MM.1S (cell line): ENCODE measurements around the gene DNAH9.

ENCODE experiments used
- DNase-seq: peaks from one replicate; pipeline ENCODE4 v3.0.0-alpha.2; 2015
- H2AFZ ChIP-seq: fragments of 300-600 bp; sonication (generic); 2 replicates; pipeline ENCODE4 v1.6.0; 2016; ENCODE audit warnings: antibody characterized with exemption, low read length
- H3F3A ChIP-seq: fragments of 300-600 bp; sonication (generic); 2 replicates; pipeline ENCODE4 v1.6.1; 2016; ENCODE audit warnings: mild to moderate bottlenecking, antibody characterized with exemption, low read length, moderate library complexity, mixed read lengths; ENCODE audit not compliant: insufficient read depth
- H3K27ac ChIP-seq: fragments of 300-600 bp; sonication (generic); 2 replicates; pipeline ENCODE4 v1.5.1; 2016; ENCODE audit warnings: mild to moderate bottlenecking, low read length
- H3K27me3 ChIP-seq: fragments of 300-600 bp; sonication (generic); replicated peaks from 2 replicates; pipeline ENCODE4 v1.6.0; 2016; ENCODE audit warnings: low read length; ENCODE audit not compliant: insufficient read depth
- H3K36me3 ChIP-seq: fragments of 300-600 bp; sonication (generic); replicated peaks from 2 replicates; pipeline ENCODE4 v1.6.1; 2016; ENCODE audit warnings: mild to moderate bottlenecking, low read length, mixed read lengths; ENCODE audit not compliant: insufficient read depth
- H3K4me1 ChIP-seq: fragments of 300-600 bp; sonication (generic); 2 replicates; pipeline ENCODE4 v1.6.1; 2016; ENCODE audit warnings: low read length, mixed read lengths
- H3K4me2 ChIP-seq: fragments of 300-600 bp; sonication (generic); 2 replicates; pipeline ENCODE4 v1.6.0; 2016; ENCODE audit warnings: low read depth, low read length
- H3K4me3 ChIP-seq: fragments of 300-600 bp; sonication (generic); 2 replicates; pipeline ENCODE4 v1.5.1; 2016; ENCODE audit warnings: low read length, mixed read lengths
- H3K79me2 ChIP-seq: fragments of 300-600 bp; sonication (generic); 2 replicates; pipeline ENCODE4 v1.6.1; 2016; ENCODE audit warnings: mixed run types, low read length, mixed read lengths
- H3K9ac ChIP-seq: fragments of 300-600 bp; sonication (generic); 2 replicates; pipeline ENCODE4 v1.6.1; 2016; ENCODE audit warnings: low read length, mixed read lengths
- H3K9me2 ChIP-seq: fragments of 300-600 bp; sonication (generic); replicated peaks from 2 replicates; pipeline ENCODE4 v1.6.1; 2016; ENCODE audit warnings: mild to moderate bottlenecking, low read length, mixed read lengths; ENCODE audit not compliant: insufficient read depth
- H3K9me3 ChIP-seq: fragments of 300-600 bp; sonication (generic); replicated peaks from 2 replicates; pipeline ENCODE4 v1.6.1; 2016; ENCODE audit warnings: mild to moderate bottlenecking, low read length, mixed read lengths; ENCODE audit not compliant: insufficient read depth
- H4K20me1 ChIP-seq: fragments of 300-600 bp; sonication (generic); 2 replicates; pipeline ENCODE4 v1.6.1; 2016; ENCODE audit warnings: mild to moderate bottlenecking, low read length, moderate library complexity, mixed read lengths; ENCODE audit not compliant: insufficient read depth
- EZH2 ChIP-seq: fragments of 300-600 bp; sonication (generic); optimal IDR thresholded peaks from 2 replicates; pipeline ENCODE3; 2017; ENCODE audit warnings: low read depth, mild to moderate bottlenecking, antibody characterized with exemption, low read length, mixed read lengths
- EZH2phosphoT487 ChIP-seq: fragments of 300-600 bp; sonication (generic); IDR thresholded peaks from 2 replicates; pipeline ENCODE4 v1.6.1; 2018; ENCODE audit warnings: antibody characterized with exemption, low read length
- TF ChIP-seq, protein P1 (sequence below): fragments of 300-600 bp; sonication (generic); IDR thresholded peaks from 2 replicates; pipeline ENCODE4 v1.5.1; 2016; ENCODE audit warnings: antibody characterized with exemption, low read length, mixed read lengths

DNAH9 gene

GRCh38 chr17:11840831-11841230 lies 242.6 kb downstream of the DNAH9 start:
- Histone ChIP-seq H3K4me3 (no peak overlapping the region), H3K4me1 (no peaks in the 10 kb centered on the region), H3K4me2 (no peak overlapping the region), H3K9me3 (no peaks in the 10 kb centered on the region), H3F3A (no peaks in the 10 kb centered on the region), H3K79me2 (no peaks in the 10 kb centered on the region), H3K27ac (no peak overlapping the region), H4K20me1 (no peaks in the 10 kb centered on the region), H3K9ac (no peak overlapping the region), H3K27me3 (no peaks in the 10 kb centered on the region), H2AFZ (no peak overlapping the region), H3K9me2 (no peaks in the 10 kb centered on the region), H3K36me3 (no peaks in the 10 kb centered on the region)
- no peak for DNase-seq
- TF ChIP-seq, protein P1, sequence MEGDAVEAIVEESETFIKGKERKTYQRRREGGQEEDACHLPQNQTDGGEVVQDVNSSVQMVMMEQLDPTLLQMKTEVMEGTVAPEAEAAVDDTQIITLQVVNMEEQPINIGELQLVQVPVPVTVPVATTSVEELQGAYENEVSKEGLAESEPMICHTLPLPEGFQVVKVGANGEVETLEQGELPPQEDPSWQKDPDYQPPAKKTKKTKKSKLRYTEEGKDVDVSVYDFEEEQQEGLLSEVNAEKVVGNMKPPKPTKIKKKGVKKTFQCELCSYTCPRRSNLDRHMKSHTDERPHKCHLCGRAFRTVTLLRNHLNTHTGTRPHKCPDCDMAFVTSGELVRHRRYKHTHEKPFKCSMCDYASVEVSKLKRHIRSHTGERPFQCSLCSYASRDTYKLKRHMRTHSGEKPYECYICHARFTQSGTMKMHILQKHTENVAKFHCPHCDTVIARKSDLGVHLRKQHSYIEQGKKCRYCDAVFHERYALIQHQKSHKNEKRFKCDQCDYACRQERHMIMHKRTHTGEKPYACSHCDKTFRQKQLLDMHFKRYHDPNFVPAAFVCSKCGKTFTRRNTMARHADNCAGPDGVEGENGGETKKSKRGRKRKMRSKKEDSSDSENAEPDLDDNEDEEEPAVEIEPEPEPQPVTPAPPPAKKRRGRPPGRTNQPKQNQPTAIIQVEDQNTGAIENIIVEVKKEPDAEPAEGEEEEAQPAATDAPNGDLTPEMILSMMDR = no peak
- TF ChIP-seq EZH2 = no peak
- TF ChIP-seq EZH2phosphoT487 = no peak

GRCh38 chr17:11848330-11848729 lies 250.1 kb downstream of the DNAH9 start:
- Histone ChIP-seq H3K27ac (no peak overlapping the region), H4K20me1 (no peaks in the 10 kb centered on the region), H3K27me3 (no peaks in the 10 kb centered on the region), H3K9me2 (no peaks in the 10 kb centered on the region), H3K4me2 (no peak overlapping the region), H3K4me1 (no peaks in the 10 kb centered on the region), H3K9me3 (no peaks in the 10 kb centered on the region), H3F3A (no peaks in the 10 kb centered on the region), H3K9ac (no peak overlapping the region), H2AFZ (no peak overlapping the region), H3K36me3 (no peaks in the 10 kb centered on the region), H3K4me3 (no peak overlapping the region), H3K79me2 (no peaks in the 10 kb centered on the region)
- no peak for TF ChIP-seq EZH2phosphoT487
- no peak for TF ChIP-seq EZH2
- TF ChIP-seq, protein P1 = no peak
- DNase-seq = no peak

GRCh38 chr17:11852231-11852630 lies 254.0 kb downstream of the DNAH9 start:
- Histone ChIP-seq H3K4me3 (no peak overlapping the region), H3K9ac (no peak overlapping the region), H3K27ac (no peak overlapping the region), H2AFZ (no peak overlapping the region), H3K4me2 (no peak overlapping the region), H4K20me1 (no peaks in the 10 kb centered on the region), H3K9me2 (no peaks in the 10 kb centered on the region), H3K36me3 (no peaks in the 10 kb centered on the region), H3K9me3 (no peaks in the 10 kb centered on the region), H3K79me2 (no peaks in the 10 kb centered on the region), H3K4me1 (no peaks in the 10 kb centered on the region), H3F3A (no peaks in the 10 kb centered on the region), H3K27me3 (no peaks in the 10 kb centered on the region)
- TF ChIP-seq EZH2 = no peak
- no peak for TF ChIP-seq EZH2phosphoT487
- TF ChIP-seq, protein P1 = no peak
- no peak for DNase-seq
